ENCODE results near the gene KAT14. TPM values are rescaled to one million over a fixed set of nuclear protein-coding genes. Genes with fewer than 3 reads are reported as not detected.

Gene KAT14
- total RNA-seq, 2 experiments from 2014 or later, result 8.5 to 9.4 TPM

GRCh38 chr20:18090477-18090876 is 47.2 kb upstream of the KAT14 start:
- intact Hi-C loops (cut with DNase I, micrococcal nuclease), result no loop called here
- Mint-ChIP-seq H3K36me3 (ENCODE audit: low read depth) (no peaks in the 10 kb centered on the region), H3K4me3 (no peak overlapping the region), H3K27me3 (peaks cover 18% of the 10 kb centered on the region), H3K4me1 (ENCODE audit: low read depth) (no peaks in the 10 kb centered on the region), H3K9me3 (no peaks in the 10 kb centered on the region), H3K27ac (no peak overlapping the region)
- ATAC-seq (ENCODE audit: poor library complexity) (no peak), DNase-seq (no peak)
- Histone ChIP-seq H3K36me3 (ENCODE audit: insufficient read depth, low read length) (no peaks in the 10 kb centered on the region), H3K4me1 (ENCODE audit: insufficient read depth, low read length) (no peaks in the 10 kb centered on the region), H3K27ac (ENCODE audit: low read depth in 1 of 2, low read length in 2 of 2) (no peak overlapping the region), H3K27me3 (ENCODE audit: control insufficient read depth in 1 of 2, insufficient read depth in 2 of 2, low read length in 2 of 2) (peaks cover 3 to 5% of the 10 kb centered on the region in 2 experiments), H3K4me3 (ENCODE audit: low read length) (no peak overlapping the region), H3K9me3 (ENCODE audit: control insufficient read depth in 1 of 2, insufficient read depth in 1 of 2, low read length in 2 of 2) (no peaks in the 10 kb centered on the region)
- CTCF ChIA-PET, result no interaction called here
- POLR2A ChIA-PET, result no interaction called here
- no peak for TF ChIP-seq CTCF (IDR thresholded peaks at IDR 0.05)

GRCh38 chr20:18091623-18092022 is 46.0 kb upstream of the KAT14 start:
- CTCF ChIA-PET, result no interaction called here

GRCh38 chr20:18092890-18093289 is 44.8 kb upstream of the KAT14 start:
- Mint-ChIP-seq H3K27ac (no peak overlapping the region), H3K4me1 (ENCODE audit: low read depth) (no peaks in the 10 kb centered on the region), H3K36me3 (ENCODE audit: low read depth) (no peaks in the 10 kb centered on the region), H3K27me3 (peaks cover 22% of the 10 kb centered on the region), H3K9me3 (no peaks in the 10 kb centered on the region), H3K4me3 (no peak overlapping the region)
- TF ChIP-seq CTCF (IDR thresholded peaks at IDR 0.05), result no peak
- H3K4me3 ChIP-seq (ENCODE audit: low read length), result no peak overlapping the region
- intact Hi-C loops (cut with DNase I, micrococcal nuclease), result no loop called here
- ATAC-seq (ENCODE audit: poor library complexity) (no peak), DNase-seq (no peak)
- no peaks in the 10 kb centered on the region for H3K36me3 ChIP-seq (ENCODE audit: insufficient read depth, low read length)
- POLR2A ChIA-PET, result no interaction called here
- H3K27ac ChIP-seq (ENCODE audit: low read depth in 1 of 2, low read length in 2 of 2), result no peak overlapping the region
- no peaks in the 10 kb centered on the region for H3K4me1 ChIP-seq (ENCODE audit: insufficient read depth, low read length)
- CTCF ChIA-PET, result no interaction called here
- peaks cover 1 to 5% of the 10 kb centered on the region in 2 experiments for H3K27me3 ChIP-seq (ENCODE audit: control insufficient read depth in 1 of 2, insufficient read depth in 2 of 2, low read length in 2 of 2)
- no peaks in the 10 kb centered on the region for H3K9me3 ChIP-seq (ENCODE audit: control insufficient read depth in 1 of 2, insufficient read depth in 1 of 2, low read length in 2 of 2)

More at GRCh38 chr20:18091623-18092022, 46.0 kb upstream of the KAT14 start:
- H3K27ac Mint-ChIP-seq, result no peak overlapping the region
- Histone ChIP-seq H3K27me3 (ENCODE audit: control insufficient read depth in 1 of 2, insufficient read depth in 2 of 2, low read length in 2 of 2) (peaks cover 3 to 5% of the 10 kb centered on the region in 2 experiments), H3K4me1 (ENCODE audit: insufficient read depth, low read length) (no peaks in the 10 kb centered on the region), H3K36me3 (ENCODE audit: insufficient read depth, low read length) (no peaks in the 10 kb centered on the region), H3K9me3 (ENCODE audit: control insufficient read depth in 1 of 2, insufficient read depth in 1 of 2, low read length in 2 of 2) (no peaks in the 10 kb centered on the region), H3K27ac (ENCODE audit: low read depth in 1 of 2, low read length in 2 of 2) (no peak overlapping the region), H3K4me3 (ENCODE audit: low read length) (no peak overlapping the region)
- peaks cover 18% of the 10 kb centered on the region for H3K27me3 Mint-ChIP-seq
- H3K4me1 Mint-ChIP-seq (ENCODE audit: low read depth), result no peaks in the 10 kb centered on the region
- intact Hi-C loops (cut with DNase I, micrococcal nuclease), result no loop called here
- POLR2A ChIA-PET, result no interaction called here
- no peaks in the 10 kb centered on the region for H3K36me3 Mint-ChIP-seq (ENCODE audit: low read depth)
- DNase-seq, result no peak
- ATAC-seq (ENCODE audit: poor library complexity), result no peak
- no peaks in the 10 kb centered on the region for H3K9me3 Mint-ChIP-seq
- no peak overlapping the region for H3K4me3 Mint-ChIP-seq
- TF ChIP-seq CTCF (IDR thresholded peaks at IDR 0.05), result no peak
